ENCODE data around the gene ZDHHC23.

Gene ZDHHC23

DNA sequence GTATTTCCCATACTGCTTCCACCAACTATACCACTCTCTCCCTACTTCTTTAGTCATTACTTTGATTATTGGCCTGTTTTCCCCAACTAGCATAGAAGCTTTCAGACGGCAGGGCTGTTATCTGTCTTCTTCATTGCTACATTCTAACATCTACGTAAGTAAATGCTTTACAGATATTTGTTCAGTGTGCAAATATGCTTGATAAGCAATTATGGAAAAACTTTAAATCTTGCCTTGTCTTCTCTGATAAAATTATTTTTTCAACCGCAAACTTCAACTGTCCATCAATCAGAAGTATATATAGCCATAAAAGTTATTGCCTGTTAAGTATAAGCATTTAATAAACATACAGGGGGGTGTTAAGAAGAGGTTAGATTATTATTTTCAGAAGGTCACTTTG, 35.7 kb downstream of the ZDHHC23 start:
- no peak for DNase-seq (ENCODE audit: low read depth)
- TF ChIP-seq, protein P1, sequence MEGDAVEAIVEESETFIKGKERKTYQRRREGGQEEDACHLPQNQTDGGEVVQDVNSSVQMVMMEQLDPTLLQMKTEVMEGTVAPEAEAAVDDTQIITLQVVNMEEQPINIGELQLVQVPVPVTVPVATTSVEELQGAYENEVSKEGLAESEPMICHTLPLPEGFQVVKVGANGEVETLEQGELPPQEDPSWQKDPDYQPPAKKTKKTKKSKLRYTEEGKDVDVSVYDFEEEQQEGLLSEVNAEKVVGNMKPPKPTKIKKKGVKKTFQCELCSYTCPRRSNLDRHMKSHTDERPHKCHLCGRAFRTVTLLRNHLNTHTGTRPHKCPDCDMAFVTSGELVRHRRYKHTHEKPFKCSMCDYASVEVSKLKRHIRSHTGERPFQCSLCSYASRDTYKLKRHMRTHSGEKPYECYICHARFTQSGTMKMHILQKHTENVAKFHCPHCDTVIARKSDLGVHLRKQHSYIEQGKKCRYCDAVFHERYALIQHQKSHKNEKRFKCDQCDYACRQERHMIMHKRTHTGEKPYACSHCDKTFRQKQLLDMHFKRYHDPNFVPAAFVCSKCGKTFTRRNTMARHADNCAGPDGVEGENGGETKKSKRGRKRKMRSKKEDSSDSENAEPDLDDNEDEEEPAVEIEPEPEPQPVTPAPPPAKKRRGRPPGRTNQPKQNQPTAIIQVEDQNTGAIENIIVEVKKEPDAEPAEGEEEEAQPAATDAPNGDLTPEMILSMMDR (conservative IDR thresholded peaks at IDR 0.05; ENCODE audit: control insufficient read depth, insufficient read depth, low read depth, low read length), result no peak
- no peak overlapping the region for H3K4me3 ChIP-seq (ENCODE audit: control insufficient read depth, low read depth, low read length)

DNA sequence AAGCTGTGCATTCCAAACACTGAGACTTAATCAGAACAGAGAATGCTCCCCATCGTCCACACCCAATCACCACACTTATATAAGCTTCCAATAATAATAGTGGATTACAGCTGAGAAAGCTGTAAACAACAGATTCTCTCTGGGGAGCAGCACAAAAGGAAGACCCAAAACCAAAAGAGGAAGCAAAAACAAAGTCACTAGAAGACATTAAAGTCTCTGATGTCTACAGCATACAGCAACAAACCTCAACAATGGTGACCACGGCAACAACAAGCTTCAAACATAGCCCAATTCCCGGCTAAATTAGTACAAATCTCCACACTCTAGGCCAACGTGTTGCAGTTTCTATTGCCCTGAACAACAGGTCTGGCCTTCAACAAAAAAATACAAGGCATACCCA, 37.7 kb downstream of the ZDHHC23 start:
- no peak overlapping the region for H3K4me3 ChIP-seq (ENCODE audit: control insufficient read depth, low read depth, low read length)
- no peak for DNase-seq (ENCODE audit: low read depth)
- TF ChIP-seq, protein P1 (conservative IDR thresholded peaks at IDR 0.05; ENCODE audit: control insufficient read depth, insufficient read depth, low read depth, low read length), result no peak

GRCh38 chr3:114005481-114005880, 57.7 kb downstream of the ZDHHC23 start:
- TF ChIP-seq, protein P1 (conservative IDR thresholded peaks at IDR 0.05; ENCODE audit: control insufficient read depth, insufficient read depth, low read depth, low read length), result no peak
- H3K4me3 ChIP-seq (ENCODE audit: control insufficient read depth, low read depth, low read length), result no peak overlapping the region
- DNase-seq (ENCODE audit: low read depth), result no peak

DNA sequence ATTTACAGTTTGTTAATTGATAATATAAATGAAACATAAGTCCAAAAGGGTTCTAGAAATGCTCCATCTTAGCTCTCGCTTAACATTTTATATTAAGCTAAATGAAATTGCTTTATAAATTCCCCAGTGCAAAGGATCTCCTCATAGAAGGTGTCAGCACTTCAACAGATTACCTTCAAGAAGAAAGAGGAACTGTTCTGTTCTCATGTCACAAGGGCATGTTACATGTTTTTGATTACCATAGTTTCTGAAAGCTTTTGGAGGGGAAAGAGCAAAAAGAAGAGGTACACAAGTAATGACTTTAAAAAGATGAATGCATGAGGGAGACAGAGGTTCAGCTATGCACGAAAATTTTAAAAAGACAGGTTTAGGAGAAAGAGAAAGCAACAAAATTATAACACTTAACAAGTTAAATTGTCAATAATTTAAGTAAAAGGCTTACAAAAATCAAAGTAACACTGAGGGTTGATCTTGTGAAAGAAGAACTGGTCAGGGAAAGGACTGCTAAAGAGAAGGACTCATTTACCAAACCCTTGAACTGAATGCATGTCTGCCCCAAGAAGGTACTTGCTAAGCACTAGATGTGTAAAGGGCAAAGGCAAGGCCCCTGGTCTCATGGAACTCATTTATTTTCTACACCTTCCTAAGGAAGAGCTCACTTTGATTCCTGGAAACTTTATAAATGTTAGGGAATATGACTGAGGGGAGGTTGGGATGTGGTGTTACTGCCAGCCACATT, 63.4 kb downstream of the ZDHHC23 start:
- DNase-seq (ENCODE audit: low read depth), result no peak
- H3K4me3 ChIP-seq (ENCODE audit: control insufficient read depth, low read depth, low read length), result no peak overlapping the region
- TF ChIP-seq, protein P1 (conservative IDR thresholded peaks at IDR 0.05; ENCODE audit: control insufficient read depth, insufficient read depth, low read depth, low read length), result no peak

Data from fibroblast of mammary gland (primary cell).